ENCODE data around the gene ADGRL1. TPM values are rescaled to one million over a fixed set of nuclear protein-coding genes. Genes with fewer than 3 reads are reported as not detected.
"Not testable (repeated sequence)": the region's sequence is repeated elsewhere in the genome, so short reads cannot be mapped to it uniquely, and the experiment has no call there.

ADGRL1 gene
- polyA plus RNA-seq, 1 donor (not counting 4 experiments of a cell fraction or from before 2014, with no cell fraction given): 3.2 TPM

GRCh38 chr19:14198384-14199376, 7.3 kb downstream of the ADGRL1 start:
- Histone ChIP-seq H4K20me1 (ENCODE audit: control insufficient read depth, extremely low read depth, insufficient read depth, low read length) (no peaks in the 10 kb centered on the region), H3K9me3 (ENCODE audit: control insufficient read depth, low read depth, low read length) (no peaks in the 10 kb centered on the region), H3K27ac (ENCODE audit: control insufficient read depth, insufficient read depth, low read length) (no peak overlapping the region), H3K9ac (ENCODE audit: control insufficient read depth, extremely low read depth, insufficient read depth, low read length) (no peak overlapping the region), H3K4me3 (ENCODE audit: control insufficient read depth in 2 of 3, extremely low read depth in 1 of 3, insufficient read depth in 2 of 3, low read depth in 1 of 3, low read length in 3 of 3) (no peak overlapping the region), H3K4me2 (ENCODE audit: control insufficient read depth, extremely low read depth, insufficient read depth, low read depth, low read length) (no peak overlapping the region), H3K4me1 (ENCODE audit: control insufficient read depth, extremely low read depth, insufficient read depth, low read length) (no peaks in the 10 kb centered on the region), H3K9me1 (ENCODE audit: control insufficient read depth, extremely low read depth, insufficient read depth, low read length) (no peaks in the 10 kb centered on the region), H3K27me3 (ENCODE audit: control insufficient read depth, extremely low read depth, insufficient read depth, low read length) (no peaks in the 10 kb centered on the region), H3K36me3 (ENCODE audit: control insufficient read depth in 2 of 2, extremely low read depth in 1 of 2, insufficient read depth in 2 of 2, low read length in 2 of 2) (no peaks in the 10 kb centered on the region), H2AFZ (ENCODE audit: control insufficient read depth, low read length) (no peak overlapping the region), H3K79me2 (ENCODE audit: control insufficient read depth, insufficient read depth, low read length) (no peaks in the 10 kb centered on the region)
- TF ChIP-seq CTCF (optimal IDR thresholded peaks at IDR 0.05 in 1 of 3, IDR thresholded peaks at IDR 0.05 in 1 of 3, conservative IDR thresholded peaks at IDR 0.05 in 1 of 3; ENCODE audit: extremely low read depth in 1 of 3, insufficient read depth in 2 of 3, low read length in 3 of 3) (peak in 1 of 3 experiments; percentile 13), EZH2 (IDR thresholded peaks at IDR 0.05; ENCODE audit: low read length) (no peak)
- DNase-seq (ENCODE audit: low read depth, low spot score) (no peak), FAIRE-seq (no peak)
- dilution Hi-C loops (cut with MboI; ENCODE audit: extremely low pct_ligation_motif_present, low sequenced_read_pairs): no loop called here

DNA sequence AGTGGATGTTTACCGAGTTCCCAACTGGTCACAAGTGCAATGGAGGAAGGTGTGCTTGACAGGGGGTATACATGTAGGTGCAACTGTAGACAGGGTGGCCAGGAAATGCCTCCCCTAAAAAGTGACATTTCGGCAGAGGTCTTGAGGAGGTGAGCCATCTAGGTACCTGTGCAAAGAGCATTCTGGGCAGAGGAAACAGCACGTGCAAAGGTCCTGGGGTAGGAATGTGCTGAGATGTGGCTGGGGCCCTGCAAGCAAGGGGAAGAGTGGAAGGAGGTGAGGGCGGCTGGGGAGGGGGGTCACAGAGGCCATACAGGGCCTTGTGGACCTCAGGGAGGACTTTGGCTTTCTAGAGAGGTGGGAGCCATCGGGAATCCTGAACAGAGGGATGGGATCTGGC, 8.1 kb downstream of the ADGRL1 start:
- Histone ChIP-seq H3K27ac (ENCODE audit: control insufficient read depth, insufficient read depth, low read length) (no peak overlapping the region), H3K9me3 (ENCODE audit: control insufficient read depth, low read depth, low read length) (no peaks in the 10 kb centered on the region), H2AFZ (ENCODE audit: control insufficient read depth, low read length) (no peak overlapping the region), H4K20me1 (ENCODE audit: control insufficient read depth, extremely low read depth, insufficient read depth, low read length) (no peaks in the 10 kb centered on the region), H3K36me3 (ENCODE audit: control insufficient read depth in 2 of 2, extremely low read depth in 1 of 2, insufficient read depth in 2 of 2, low read length in 2 of 2) (no peaks in the 10 kb centered on the region), H3K4me2 (ENCODE audit: control insufficient read depth, extremely low read depth, insufficient read depth, low read depth, low read length) (no peak overlapping the region), H3K79me2 (ENCODE audit: control insufficient read depth, insufficient read depth, low read length) (no peaks in the 10 kb centered on the region), H3K9me1 (ENCODE audit: control insufficient read depth, extremely low read depth, insufficient read depth, low read length) (no peaks in the 10 kb centered on the region), H3K4me3 (ENCODE audit: control insufficient read depth in 2 of 3, extremely low read depth in 1 of 3, insufficient read depth in 2 of 3, low read depth in 1 of 3, low read length in 3 of 3) (no peak overlapping the region), H3K9ac (ENCODE audit: control insufficient read depth, extremely low read depth, insufficient read depth, low read length) (no peak overlapping the region), H3K27me3 (ENCODE audit: control insufficient read depth, extremely low read depth, insufficient read depth, low read length) (no peaks in the 10 kb centered on the region), H3K4me1 (ENCODE audit: control insufficient read depth, extremely low read depth, insufficient read depth, low read length) (no peaks in the 10 kb centered on the region)
- TF ChIP-seq EZH2 (IDR thresholded peaks at IDR 0.05; ENCODE audit: low read length): no peak
- TF ChIP-seq CTCF (optimal IDR thresholded peaks at IDR 0.05 in 1 of 3, IDR thresholded peaks at IDR 0.05 in 1 of 3, conservative IDR thresholded peaks at IDR 0.05 in 1 of 3; ENCODE audit: extremely low read depth in 1 of 3, insufficient read depth in 2 of 3, low read length in 3 of 3): no peak
- dilution Hi-C loops (cut with MboI; ENCODE audit: extremely low pct_ligation_motif_present, low sequenced_read_pairs): no loop called here
- FAIRE-seq (no peak), DNase-seq (ENCODE audit: low read depth, low spot score) (no peak)

GRCh38 chr19:14197288-14197687, 8.7 kb downstream of the ADGRL1 start:
- H3K36me3 ChIP-seq (ENCODE audit: control insufficient read depth in 2 of 2, extremely low read depth in 1 of 2, insufficient read depth in 2 of 2, low read length in 2 of 2); H4K20me1 ChIP-seq (ENCODE audit: control insufficient read depth, extremely low read depth, insufficient read depth, low read length); H2AFZ ChIP-seq (ENCODE audit: control insufficient read depth, low read length); H3K4me2 ChIP-seq (ENCODE audit: control insufficient read depth, extremely low read depth, insufficient read depth, low read depth, low read length); H3K4me1 ChIP-seq (ENCODE audit: control insufficient read depth, extremely low read depth, insufficient read depth, low read length); H3K9me1 ChIP-seq (ENCODE audit: control insufficient read depth, extremely low read depth, insufficient read depth, low read length); H3K4me3 ChIP-seq (ENCODE audit: control insufficient read depth in 2 of 3, extremely low read depth in 1 of 3, insufficient read depth in 2 of 3, low read depth in 1 of 3, low read length in 3 of 3); DNase-seq (ENCODE audit: low read depth, low spot score); FAIRE-seq; dilution Hi-C loops (cut with MboI; ENCODE audit: extremely low pct_ligation_motif_present, low sequenced_read_pairs); H3K27ac ChIP-seq (ENCODE audit: control insufficient read depth, insufficient read depth, low read length); H3K79me2 ChIP-seq (ENCODE audit: control insufficient read depth, insufficient read depth, low read length); H3K9me3 ChIP-seq (ENCODE audit: control insufficient read depth, low read depth, low read length); H3K9ac ChIP-seq (ENCODE audit: control insufficient read depth, extremely low read depth, insufficient read depth, low read length); H3K27me3 ChIP-seq (ENCODE audit: control insufficient read depth, extremely low read depth, insufficient read depth, low read length): not testable (repeated sequence)
